Dedifferentiated amniotic fluid mesenchymal stem cell (primary cell): ENCODE data around the gene TMEM212.
"Not testable (repeated sequence)": the region's sequence is repeated elsewhere in the genome, so short reads cannot be mapped to it uniquely, and the experiment has no call there.

Source experiments
- DNase-seq: peaks from one replicate; pipeline ENCODE4 v3.0.0-alpha.2; 2016; ENCODE audit errors: extremely low spot score

The TMEM212 gene

GRCh38 chr3:171858770-171859169, 15.6 kb downstream of the TMEM212 start:
- DNase-seq, result not testable (repeated sequence)

GRCh38 chr3:171860830-171861535, 17.8 kb downstream of the TMEM212 start:
- DNase-seq, result peak; percentile 77

GRCh38 chr3:171862392-171862791, 19.2 kb downstream of the TMEM212 start:
- DNase-seq, result no peak

GRCh38 chr3:171862993-171863521, 19.9 kb downstream of the TMEM212 start:
- peak; percentile 76 for DNase-seq

GRCh38 chr3:171863920-171864319, 20.8 kb downstream of the TMEM212 start:
- no peak for DNase-seq

GRCh38 chr3:171865191-171865865, 22.2 kb downstream of the TMEM212 start:
- no peak for DNase-seq

- no peak for DNase-seq
Measured at GRCh38 chr3:171867981-171868380, 24.8 kb downstream of the TMEM212 start.

- DNase-seq, result no peak
Measured at GRCh38 chr3:171871392-171872274, 28.5 kb downstream of the TMEM212 start.

GRCh38 chr3:171873580-171873979, 30.4 kb downstream of the TMEM212 start:
- DNase-seq, result peak; percentile 41

GRCh38 chr3:171874251-171874681, 31.1 kb downstream of the TMEM212 start:
- peak; percentile 99 for DNase-seq

- DNase-seq, result no peak
Measured at GRCh38 chr3:171874879-171875278, 31.7 kb downstream of the TMEM212 start.

GRCh38 chr3:171875923-171876412, 32.8 kb downstream of the TMEM212 start:
- DNase-seq, result no peak

- peak; percentile 91 for DNase-seq
Measured at GRCh38 chr3:171876680-171877147, 33.6 kb downstream of the TMEM212 start.

- no peak for DNase-seq
Measured at GRCh38 chr3:171878461-171879225, 35.5 kb downstream of the TMEM212 start.

GRCh38 chr3:171879472-171879871, 36.3 kb downstream of the TMEM212 start:
- DNase-seq, result no peak

- DNase-seq, result no peak
Measured at GRCh38 chr3:171880101-171880870, 37.1 kb downstream of the TMEM212 start.

- DNase-seq, result no peak
Measured at GRCh38 chr3:171881251-171881650, 38.1 kb downstream of the TMEM212 start.

- DNase-seq, result no peak
Measured at GRCh38 chr3:171883257-171883892, 40.2 kb downstream of the TMEM212 start.

GRCh38 chr3:171883893-171884279, 40.7 kb downstream of the TMEM212 start:
- DNase-seq, result no peak

- no peak for DNase-seq
Measured at GRCh38 chr3:171888466-171888865, 45.3 kb downstream of the TMEM212 start.
